HCT116 (cell line): ENCODE data around the gene BFSP1. TPM values are rescaled to one million over a fixed set of nuclear protein-coding genes. Genes with fewer than 3 reads are reported as not detected.

Experiments
- ATAC-seq: fragments of 200-7000 bp; cut with Tn5 transposase; 2 replicates; pipeline ENCODE4 v1.9.1; 2020; ENCODE audit warnings: mild to moderate bottlenecking, moderate library complexity
- BruUV-seq: library from RNA; stranded (reverse); fragments of 400-500 nt; replicated peaks from 2 replicates; lab custom pipeline; 2021; lab: Mats Ljungman, UMichigan
- CTCF ChIA-PET: fragments of 300-600 bp; sonication (Branson Sonifier 250); formaldehyde crosslinking; loops from one replicate; lab custom pipeline; 2021; ENCODE audit warnings: antibody characterized with exemption; lab: Charles Lee
- POLR2A ChIA-PET: fragments of 300-600, 350-600 bp; sonication (Branson Sonifier 250); formaldehyde crosslinking; loops from one replicate; lab custom pipeline; 2021; ENCODE audit warnings: antibody characterized with exemption; lab: Charles Lee
- RAD21 ChIA-PET, 2 experiments: fragments of 300-600 bp; sonication (Branson Sonifier 250); formaldehyde crosslinking; loops; one replicate each; lab custom pipeline; 2023; ENCODE audit warnings: low total read pairs in 2 of 2; ENCODE audit not compliant: uncharacterized antibody in 2 of 2, unreplicated experiment in 2 of 2, low non-redundant PET in 1 of 2; lab: Charles Lee
- DNase-seq: peaks from one replicate; pipeline ENCODE4 v3.0.0-alpha.2; 2010; ENCODE audit warnings: low read depth, low spot score
- H2AFZ ChIP-seq: fragments of 200-600 bp; shearing (Covaris generic), sonication (generic); 2 replicates; pipeline ENCODE4 v1.6.1; 2017; ENCODE audit warnings: low read depth, mixed run types, mixed read lengths, antibody characterized with exemption, low read length; ENCODE audit not compliant: poor library complexity, severe bottlenecking
- H3K27ac ChIP-seq: 2 replicates; pipeline ENCODE4 v1.5.1; 2012; ENCODE audit warnings: low read depth, low read length
- H3K27me3 ChIP-seq: fragments of 200-600 bp; sonication (generic); 2 replicates; pipeline ENCODE4 v1.6.1; 2016; ENCODE audit warnings: mixed run types, low read length, mixed read lengths; ENCODE audit not compliant: insufficient read depth
- H3K36me3 ChIP-seq, 2 experiments: fragments of 200-500 bp in 1 of 2; fragments of 200-600 bp in 1 of 2; sonication (Bioruptor generic) in 1 of 2; sonication (generic) in 1 of 2; 2 replicates each; pipeline versions ENCODE4 v1.5.1 to v1.6.1; 2014 to 2016; ENCODE audit warnings: low read length in 2 of 2, inconsistent platforms in 1 of 2, mixed read lengths in 1 of 2, mixed run types in 1 of 2; ENCODE audit not compliant: insufficient read depth in 2 of 2, control insufficient read depth in 1 of 2
- H3K4me1 ChIP-seq, 2 experiments: fragments of 200-600 bp in 1 of 2; sonication (generic) in 1 of 2; 2 replicates each; pipeline versions ENCODE4 v1.5.1 to v1.6.1; 2012 to 2017; ENCODE audit warnings: low read length in 2 of 2, inconsistent platforms in 1 of 2, mild to moderate bottlenecking in 1 of 2, mixed read lengths in 1 of 2, mixed run types in 1 of 2, moderate library complexity in 1 of 2; ENCODE audit not compliant: insufficient read depth in 2 of 2, control insufficient read depth in 1 of 2
- H3K4me2 ChIP-seq: fragments of 200-600 bp; sonication (generic); 2 replicates; pipeline ENCODE4 v1.6.1; 2017; ENCODE audit warnings: mixed run types, low read length, mixed read lengths
- H3K4me3 ChIP-seq, 2 experiments: fragments of 200-600 bp in 1 of 2; sonication (generic) in 1 of 2; replicated peaks in 1 of 2; 2 replicates each; pipeline ENCODE4 v1.5.1; 2011 to 2016; ENCODE audit warnings: low read length in 2 of 2, control low read depth in 1 of 2, low read depth in 1 of 2, mild to moderate bottlenecking in 1 of 2, mixed read lengths in 1 of 2, mixed run types in 1 of 2
- H3K79me2 ChIP-seq: fragments of 200-600 bp; sonication (generic); 2 replicates; pipeline ENCODE4 v1.6.1; 2017; ENCODE audit warnings: mild to moderate bottlenecking, mixed run types, low read length, moderate library complexity, mixed read lengths; ENCODE audit not compliant: insufficient read depth
- H3K9ac ChIP-seq: fragments of 200-600 bp; sonication (generic); 2 replicates; pipeline ENCODE4 v1.6.1; 2016; ENCODE audit warnings: low read length, mixed read lengths
- H3K9me2 ChIP-seq: fragments of 200-600 bp; sonication (generic), shearing (Covaris generic); 2 replicates; pipeline ENCODE4 v1.6.1; 2017; ENCODE audit warnings: mixed run types, mild to moderate bottlenecking, moderate library complexity; ENCODE audit not compliant: insufficient read depth
- H3K9me3 ChIP-seq, 2 experiments: fragments of 200-500 bp in 1 of 2; fragments of 200-600 bp in 1 of 2; sonication (Bioruptor generic) in 1 of 2; sonication (generic) in 1 of 2; 2 replicates each; pipeline ENCODE4 v1.6.1; 2014 to 2017; ENCODE audit warnings: low read length in 2 of 2, mixed read lengths in 2 of 2, inconsistent platforms in 1 of 2, low read depth in 1 of 2, mild to moderate bottlenecking in 1 of 2, mixed run types in 1 of 2, moderate library complexity in 1 of 2; ENCODE audit not compliant: control insufficient read depth in 1 of 2, insufficient read depth in 1 of 2
- H4K20me1 ChIP-seq: fragments of 200-600 bp; sonication (generic), shearing (Covaris generic); 2 replicates; pipeline ENCODE4 v1.6.1; 2017; ENCODE audit warnings: mixed run types, mild to moderate bottlenecking, moderate library complexity; ENCODE audit not compliant: insufficient read depth
- CEBPB ChIP-seq: IDR thresholded peaks from 2 replicates; pipeline ENCODE4 v1.6.1; 2012; ENCODE audit warnings: low read depth
- EGR1 ChIP-seq: IDR thresholded peaks from 2 replicates; pipeline ENCODE4 v1.6.1; 2012; ENCODE audit warnings: low read depth
- ELF1 ChIP-seq: IDR thresholded peaks from 2 replicates; pipeline ENCODE4 v1.6.1; 2012; ENCODE audit warnings: low read depth, borderline replicate concordance
- EZH2 ChIP-seq: fragments of 200-600 bp; sonication (generic); IDR thresholded peaks from 2 replicates; pipeline ENCODE4 v1.6.1; 2017; ENCODE audit warnings: antibody characterized with exemption, mixed run types
- POLR2A ChIP-seq: IDR thresholded peaks from 2 replicates; pipeline ENCODE4 v1.7.0; 2011; ENCODE audit warnings: borderline replicate concordance; ENCODE audit not compliant: insufficient read depth, insufficient read length; ENCODE audit errors: extremely low read depth
- RAD21 ChIP-seq: IDR thresholded peaks from 2 replicates; pipeline ENCODE4 v1.6.1; 2012; ENCODE audit warnings: low read depth, mild to moderate bottlenecking
- SIN3A ChIP-seq: IDR thresholded peaks from 2 replicates; pipeline ENCODE4 v1.6.1; 2012; ENCODE audit warnings: low read depth
- SP1 ChIP-seq: IDR thresholded peaks from 2 replicates; pipeline ENCODE4 v1.6.1; 2012; ENCODE audit warnings: low read depth
- ZBTB33 ChIP-seq: IDR thresholded peaks from 2 replicates; pipeline ENCODE4 v1.6.1; 2011; ENCODE audit warnings: mild to moderate bottlenecking, low read length, moderate library complexity; ENCODE audit not compliant: insufficient replicate concordance; ENCODE audit errors: extremely low read depth
- ZFX ChIP-seq: fragments of 450-650 bp; IDR thresholded peaks from 2 replicates; pipeline ENCODE4 v1.6.1; 2017
- ZNF274 ChIP-seq: fragments of 200-500 bp; sonication (Bioruptor generic); IDR thresholded peaks from 2 replicates; pipeline ENCODE4 v1.6.1; 2014; ENCODE audit warnings: mild to moderate bottlenecking, low read depth, low read length, inconsistent platforms
- intact Hi-C: fragments of 100-400 bp; cut with micrococcal nuclease; formaldehyde crosslinking; loops from 2 replicates; pipeline ENCODE4 v1.10.0; 2022
- total RNA-seq: library from RNA; stranded (reverse); gene quantifications from one replicate; pipeline ENCODE4 v1.2.1, GENCODE V29; 2021; ENCODE audit not compliant: unreplicated experiment

Gene BFSP1
- total RNA-seq, 1 experiment from 2014 or later: 8.8 TPM

GRCh38 chr20:17534077-17534476, 2.9 kb upstream of the BFSP1 start:
- intact Hi-C loops: loop anchor here (10.0 kb wide), 1 partner anchor 461 kb away; no protein-coding TSS in a partner anchor
- RAD21 ChIA-PET: no interaction called here
- Histone ChIP-seq H3K79me2 (no peaks in the 10 kb centered on the region), H3K4me2 (no peak overlapping the region; the same call in 1 of the 2 replicates), H3K9me3 (no peaks in the 10 kb centered on the region), H3K27ac (no peak overlapping the region), H3K4me1 (peaks cover 36 to 52% of the 10 kb centered on the region in 2 experiments), H4K20me1 (no peaks in the 10 kb centered on the region), H3K4me3 (no peak overlapping the region), H3K36me3 (no peaks in the 10 kb centered on the region), H3K9me2 (no peaks in the 10 kb centered on the region), H3K27me3 (no peaks in the 10 kb centered on the region), H3K9ac (no peak overlapping the region), H2AFZ (no peak overlapping the region)
- ATAC-seq (no peak), DNase-seq (no peak)
- no TSS peak for BruUV-seq
- POLR2A ChIA-PET: no interaction called here
- TF ChIP-seq ZBTB33 (no peak), SP1 (no peak), SIN3A (no peak), ZFX (no peak), ZNF274 (no peak), ELF1 (no peak), CEBPB (no peak), POLR2A (no peak), EGR1 (no peak), EZH2 (no peak), RAD21 (no peak)
- CTCF ChIA-PET: interaction anchor here (1.3 kb wide), 1 partner anchor 115 kb away, joined by 5 read pairs; no protein-coding TSS in a partner anchor
